Measurements from ENCODE around the gene GPX7. TPM values are rescaled to one million over a fixed set of nuclear protein-coding genes. Genes with fewer than 3 reads are reported as not detected.

Gene GPX7
- 9.7 and 11.7 TPM in 2 replicates for total RNA-seq

DNA sequence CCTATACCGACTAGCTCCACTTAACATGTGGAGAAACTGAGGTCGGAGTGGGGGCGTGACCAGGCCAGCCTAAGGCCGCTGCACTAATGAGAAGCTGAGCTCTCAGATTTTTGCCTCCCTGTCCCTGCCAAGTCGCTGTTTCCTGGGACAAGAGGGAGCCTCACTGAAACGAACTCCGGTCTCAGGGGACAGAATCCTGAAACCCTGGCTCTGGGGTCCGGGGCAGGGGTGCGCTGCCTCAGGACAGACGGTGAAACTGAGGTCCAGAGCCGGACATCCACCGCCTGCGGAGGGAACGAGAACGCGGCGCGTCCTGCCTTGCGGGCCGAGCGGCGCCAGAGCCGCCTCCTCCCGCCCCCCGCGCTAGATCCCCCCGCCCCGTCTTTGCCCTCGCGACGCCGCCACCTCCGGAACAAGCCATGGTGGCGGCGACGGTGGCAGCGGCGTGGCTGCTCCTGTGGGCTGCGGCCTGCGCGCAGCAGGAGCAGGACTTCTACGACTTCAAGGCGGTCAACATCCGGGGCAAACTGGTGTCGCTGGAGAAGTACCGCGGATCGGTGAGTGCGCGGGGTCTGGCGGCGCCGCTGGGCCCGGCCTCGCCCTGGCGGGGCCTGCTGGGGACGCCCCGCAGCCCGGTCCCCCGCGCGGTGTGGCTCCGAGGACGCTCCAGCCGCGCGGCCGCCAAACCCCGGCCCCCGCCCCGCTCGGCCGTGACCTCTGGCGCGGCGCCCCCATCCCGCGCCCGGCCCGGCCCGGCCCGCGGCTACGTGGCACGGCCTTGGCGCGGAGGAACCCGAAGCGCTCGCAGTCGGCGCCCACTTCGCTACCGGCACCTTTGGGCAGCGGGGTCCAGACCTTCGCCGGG lies at the start of gene GPX7:
TSS of gene GPX7 (plus strand) at position 381 of the 865 bp plus-strand sequence. CDS start at position 420, 39 bp downstream.

GRCh38 chr1:52552505-52553361 lies 49.4 kb upstream of the GPX7 start, which contains the start of gene TUT4:
Gene TUT4 (minus strand): TSS chr1:52553092. CDS start chr1:52526280, 26,812 bp downstream.

GRCh38 chr1:52632732-52633290 lies 30.6 kb downstream of the GPX7 start, which contains the start of gene SHISAL2A:
Gene SHISAL2A (plus strand): TSS chr1:52633168. CDS start chr1:52633494, 326 bp downstream.

Other genes starting within 250 kb of the GPX7 start
- gene CC2D1B, start 236.2 kb upstream of the GPX7 start, total RNA-seq: 38.1 and 39.9 TPM in 2 replicates
- 3.4 and 13.4 TPM in 2 replicates for gene ORC1, start 197.9 kb upstream of the GPX7 start, total RNA-seq
- 15.1 and 16.4 TPM in 2 replicates for gene PRPF38A, start 197.8 kb upstream of the GPX7 start, total RNA-seq
- gene TUT4, start 49.3 kb upstream of the GPX7 start, total RNA-seq: 34.7 and 40.2 TPM in 2 replicates
- gene SHISAL2A, start 30.8 kb downstream of the GPX7 start, total RNA-seq: not detected in 2 replicates
- 15.5 and 18.0 TPM in 2 replicates for gene COA7, start 96.0 kb downstream of the GPX7 start, total RNA-seq
- 58.9 and 63.9 TPM in 2 replicates for gene ZYG11B, start 124.1 kb downstream of the GPX7 start, total RNA-seq
- gene ZYG11A, start 240.4 kb downstream of the GPX7 start, total RNA-seq: 0.50 and 2.0 TPM in 2 replicates

All from uterine smooth muscle cell (primary cell).